ENCODE results near the gene DGKQ. TPM values are rescaled to one million over a fixed set of nuclear protein-coding genes. Genes with fewer than 3 reads are reported as not detected.
A peak's percentile ranks its signal among the peaks of the same experiment; 100 is the strongest.

DGKQ gene
- total and polyA plus RNA-seq, 2 of the 13 experiments (the other 11 are each of a cell fraction or from before 2014, with no cell fraction given), result 4.5 to 7.2 TPM

GRCh38 chr4:997375-998071, 24.2 kb upstream of the DGKQ start:
- no peaks in the 10 kb centered on the region for H3K9me3 ChIP-seq (ENCODE audit: low read length)
- peaks cover 7 to 22% of the 10 kb centered on the region in 2 experiments; a peak in 3 of 5 replicates for H3K27me3 ChIP-seq (ENCODE audit: control insufficient read depth in 1 of 2, insufficient read depth in 2 of 2, low read length in 2 of 2)
- H3K79me2 ChIP-seq (ENCODE audit: insufficient read depth, low read length), result no peaks in the 10 kb centered on the region
- H3K36me3 ChIP-seq (replicated peaks in 1 of 2; ENCODE audit: control insufficient read depth in 1 of 2, insufficient read depth in 2 of 2, low read length in 2 of 2), result no peaks in the 10 kb centered on the region
- H3K4me3 ChIP-seq (replicated peaks in 1 of 3; ENCODE audit: insufficient read depth in 1 of 3, low read depth in 2 of 3, low read length in 3 of 3), result peak overlapping the region; percentile 52 to 71 (median 59); a peak in 5 of 6 replicates
- peak overlapping the region; percentile 46; the same call in 1 of the 2 replicates for H3K9ac ChIP-seq (ENCODE audit: insufficient read depth, low read depth, low read length)
- no peaks in the 10 kb centered on the region for H4K20me1 ChIP-seq (ENCODE audit: insufficient read depth, low read length)
- DNase-seq (ENCODE audit: low spot score), result no peak
- ChIA-PET POLR2A (no interaction called here), CTCF (ENCODE audit: low intra/inter-chr PET ratio, low total read pairs) (no interaction called here)
- ATAC-seq, result no peak
- H3K4me2 ChIP-seq (ENCODE audit: low read depth, low read length), result peak overlapping the region; percentile 74
- no TSS peak for BruUV-seq (replicated peaks)
- in situ Hi-C loops (cut with HindIII; ENCODE audit: extremely low pct_ligation_motif_present, low pct_unique_long_range_greater_than_20kb) (no loop called here), intact Hi-C loops (cut with micrococcal nuclease; ENCODE audit: unreplicated experiment) (no loop called here)
- peaks cover 45% of the 10 kb centered on the region for H3K4me1 ChIP-seq (ENCODE audit: insufficient read depth, low read length)
- no peak overlapping the region for H3K27ac ChIP-seq (ENCODE audit: extremely low read length, insufficient read depth, low read length)
- no peak overlapping the region for H2AFZ ChIP-seq (ENCODE audit: low read length)
- no peak for FAIRE-seq
- no CpG with 5 or more reads among the region's 68 CpGs for WGBS (ENCODE audit: low lambda C conversion rate)
- TF ChIP-seq ZFY (CRISPR knock-in tag; IDR thresholded peaks at IDR 0.05), result peak; percentile 41; the same call in 1 of the 2 replicates
- TF ChIP-seq SAP130 (CRISPR knock-in tag; IDR thresholded peaks at IDR 0.05; ENCODE audit: low read depth), result 0 out of 2 replicates have a peak, but pooled peaks have one; percentile 4
- TF ChIP-seq ZBTB10 (CRISPR knock-in tag; IDR thresholded peaks at IDR 0.05; ENCODE audit: borderline replicate concordance), result 0 out of 2 replicates have a peak, but pooled peaks have one; percentile 29
- TF ChIP-seq ZNF512 (CRISPR knock-in tag; IDR thresholded peaks at IDR 0.05), result no peak
- 0 out of 2 replicates have a peak, but pooled peaks have one; percentile 18 for TF ChIP-seq RAD21 (CRISPR knock-in tag; IDR thresholded peaks at IDR 0.05)
- TF ChIP-seq SP1 (IDR thresholded peaks at IDR 0.05), result no peak
- no peak for TF ChIP-seq SP1 (CRISPR knock-in tag; IDR thresholded peaks at IDR 0.05)
- no peak for TF ChIP-seq ZNF253 (CRISPR knock-in tag; IDR thresholded peaks at IDR 0.05; ENCODE audit: borderline replicate concordance)
- no peak for TF ChIP-seq KDM5B (CRISPR knock-in tag; IDR thresholded peaks at IDR 0.05; ENCODE audit: borderline replicate concordance)
- 0 out of 2 replicates have a peak, but pooled peaks have one; percentile 23 for TF ChIP-seq ZNF563 (CRISPR knock-in tag; IDR thresholded peaks at IDR 0.05)
- no peak for TF ChIP-seq ZNF20 (CRISPR knock-in tag; IDR thresholded peaks at IDR 0.05)
- peak; percentile 78 for TF ChIP-seq AGO1 (IDR thresholded peaks at IDR 0.05; ENCODE audit: low read depth, low read length, poor library complexity, severe bottlenecking)
- TF ChIP-seq AGO2 (optimal IDR thresholded peaks at IDR 0.05; ENCODE audit: low read depth, low read length), result peak; percentile 44
- TF ChIP-seq GFI1 (CRISPR knock-in tag; IDR thresholded peaks at IDR 0.05; ENCODE audit: borderline replicate concordance), result peak; percentile 13; the same call in 1 of the 2 replicates
- TF ChIP-seq ELF3 (CRISPR knock-in tag; IDR thresholded peaks at IDR 0.05), result no peak
- TF ChIP-seq ZNF687 (CRISPR knock-in tag; IDR thresholded peaks at IDR 0.05), result peak; percentile 37; the same call in 1 of the 2 replicates
